NCI-H524 treated with DMSO at 0.1 percent for 48 hours (cell line): ENCODE measurements around the gene NDUFV1.
"Not testable (repeated sequence)": the region's sequence is repeated elsewhere in the genome, so short reads cannot be mapped to it uniquely, and the experiment has no call there.

Experiments used
- DNase-seq: peaks from one replicate; lab custom pipeline; 2025; lab: John Stamatoyannopoulos, UW

The NDUFV1 gene

DNA sequence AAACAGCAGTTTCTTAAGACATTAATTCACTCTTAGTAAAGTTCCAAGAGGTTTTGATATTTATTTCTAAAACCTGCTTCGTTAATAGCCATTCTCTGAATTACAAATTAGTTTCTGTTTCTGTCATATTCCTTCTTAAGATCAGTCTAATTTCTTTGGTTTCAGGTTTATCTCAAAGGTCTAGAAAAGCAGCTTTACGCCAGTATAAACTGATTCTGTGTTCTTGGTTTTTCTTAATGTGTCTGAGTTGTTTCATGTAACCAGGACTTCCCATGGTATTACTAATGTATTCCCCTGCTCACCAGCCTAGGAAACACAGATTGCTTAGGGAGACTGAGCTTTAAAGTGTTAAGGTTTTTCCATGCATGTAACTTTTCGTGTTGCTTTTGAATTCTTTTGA is 50.6 kb downstream of the NDUFV1 start:
- DNase-seq: no peak

DNA sequence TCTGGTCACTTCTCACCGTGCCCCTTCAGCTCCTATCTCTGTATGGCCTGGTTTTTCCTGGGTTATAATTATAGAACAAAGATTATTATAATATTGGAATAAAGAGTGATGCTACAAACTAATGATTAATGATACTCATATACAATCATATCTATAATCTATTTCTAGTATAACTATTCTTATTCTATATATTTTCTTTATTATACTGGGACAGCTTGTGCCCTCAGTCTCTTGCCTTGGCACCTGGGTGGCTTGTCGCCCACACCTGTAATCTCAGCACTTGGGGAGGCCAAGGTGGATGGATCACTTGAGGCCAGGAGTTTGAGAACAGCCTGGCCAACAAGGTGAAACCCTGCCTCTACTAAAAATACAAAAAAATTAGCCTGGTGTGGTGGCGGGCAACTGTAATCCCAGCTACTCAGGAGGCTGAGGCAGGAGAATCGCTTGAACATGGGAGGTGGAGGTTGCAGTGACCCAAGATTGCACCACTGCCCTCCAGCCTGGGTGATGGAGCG is 53.0 kb downstream of the NDUFV1 start:
- DNase-seq: not testable (repeated sequence)

GRCh38 chr11:67660752-67661151 is 54.0 kb downstream of the NDUFV1 start:
- DNase-seq: not testable (repeated sequence)
